ENCODE measurements around the gene TOM1L2. TPM values are rescaled to one million over a fixed set of nuclear protein-coding genes. Genes with fewer than 3 reads are reported as not detected.

Gene TOM1L2
- polyA plus RNA-seq, 1 experiment, result 25.5 TPM

- no peak for DNase-seq (ENCODE audit: low read depth, low spot score)
- Histone ChIP-seq H3K9me3 (ENCODE audit: control insufficient read depth, insufficient read depth, low read length) (peaks cover 5% of the 10 kb centered on the region; the same call in 1 of the 2 replicates), H3K4me3 (ENCODE audit: low read depth, low read length) (no peak overlapping the region), H3K27me3 (ENCODE audit: control insufficient read depth, insufficient read depth, low read length) (no peaks in the 10 kb centered on the region), H3K27ac (ENCODE audit: low read depth, low read length) (no peak overlapping the region)
- TF ChIP-seq, protein P1, sequence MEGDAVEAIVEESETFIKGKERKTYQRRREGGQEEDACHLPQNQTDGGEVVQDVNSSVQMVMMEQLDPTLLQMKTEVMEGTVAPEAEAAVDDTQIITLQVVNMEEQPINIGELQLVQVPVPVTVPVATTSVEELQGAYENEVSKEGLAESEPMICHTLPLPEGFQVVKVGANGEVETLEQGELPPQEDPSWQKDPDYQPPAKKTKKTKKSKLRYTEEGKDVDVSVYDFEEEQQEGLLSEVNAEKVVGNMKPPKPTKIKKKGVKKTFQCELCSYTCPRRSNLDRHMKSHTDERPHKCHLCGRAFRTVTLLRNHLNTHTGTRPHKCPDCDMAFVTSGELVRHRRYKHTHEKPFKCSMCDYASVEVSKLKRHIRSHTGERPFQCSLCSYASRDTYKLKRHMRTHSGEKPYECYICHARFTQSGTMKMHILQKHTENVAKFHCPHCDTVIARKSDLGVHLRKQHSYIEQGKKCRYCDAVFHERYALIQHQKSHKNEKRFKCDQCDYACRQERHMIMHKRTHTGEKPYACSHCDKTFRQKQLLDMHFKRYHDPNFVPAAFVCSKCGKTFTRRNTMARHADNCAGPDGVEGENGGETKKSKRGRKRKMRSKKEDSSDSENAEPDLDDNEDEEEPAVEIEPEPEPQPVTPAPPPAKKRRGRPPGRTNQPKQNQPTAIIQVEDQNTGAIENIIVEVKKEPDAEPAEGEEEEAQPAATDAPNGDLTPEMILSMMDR (IDR thresholded peaks at IDR 0.05; ENCODE audit: low read depth, low read length), result no peak
- CTCF ChIA-PET, result no interaction called here
- POLR2A ChIA-PET, result no interaction called here
Observed at GRCh38 chr17:17805575-17805974, 166.6 kb downstream of the TOM1L2 start.

DNA sequence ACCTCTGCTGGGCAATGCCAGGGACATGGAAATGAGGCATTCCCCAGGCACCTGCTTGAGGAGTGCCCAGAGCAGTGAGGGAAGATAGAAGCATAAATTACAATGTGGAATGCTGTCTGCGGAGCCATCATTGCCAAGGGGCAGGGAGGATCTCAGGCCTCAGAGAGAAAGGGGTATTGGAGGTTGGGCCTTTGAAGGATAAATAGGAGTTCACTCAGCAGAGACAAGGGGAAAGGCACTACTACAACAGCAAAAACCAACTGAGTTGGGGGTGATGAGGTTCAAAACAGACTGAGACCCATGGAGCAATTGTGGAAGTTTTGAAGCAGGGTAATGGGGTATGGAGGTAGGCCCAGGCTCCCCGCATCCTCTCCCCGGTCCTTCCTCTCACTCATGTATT lies 168.2 kb downstream of the TOM1L2 start:
- no peak for DNase-seq (ENCODE audit: low read depth, low spot score)
- no peaks in the 10 kb centered on the region for H3K27me3 ChIP-seq (ENCODE audit: control insufficient read depth, insufficient read depth, low read length)
- no peak overlapping the region for H3K27ac ChIP-seq (ENCODE audit: low read depth, low read length)
- H3K4me3 ChIP-seq (ENCODE audit: low read depth, low read length), result no peak overlapping the region
- ChIA-PET POLR2A (no interaction called here), CTCF (no interaction called here)
- H3K9me3 ChIP-seq (ENCODE audit: control insufficient read depth, insufficient read depth, low read length), result no peaks in the 10 kb centered on the region; the same call in 1 of the 2 replicates
- TF ChIP-seq, protein P1 (IDR thresholded peaks at IDR 0.05; ENCODE audit: low read depth, low read length), result no peak

DNA sequence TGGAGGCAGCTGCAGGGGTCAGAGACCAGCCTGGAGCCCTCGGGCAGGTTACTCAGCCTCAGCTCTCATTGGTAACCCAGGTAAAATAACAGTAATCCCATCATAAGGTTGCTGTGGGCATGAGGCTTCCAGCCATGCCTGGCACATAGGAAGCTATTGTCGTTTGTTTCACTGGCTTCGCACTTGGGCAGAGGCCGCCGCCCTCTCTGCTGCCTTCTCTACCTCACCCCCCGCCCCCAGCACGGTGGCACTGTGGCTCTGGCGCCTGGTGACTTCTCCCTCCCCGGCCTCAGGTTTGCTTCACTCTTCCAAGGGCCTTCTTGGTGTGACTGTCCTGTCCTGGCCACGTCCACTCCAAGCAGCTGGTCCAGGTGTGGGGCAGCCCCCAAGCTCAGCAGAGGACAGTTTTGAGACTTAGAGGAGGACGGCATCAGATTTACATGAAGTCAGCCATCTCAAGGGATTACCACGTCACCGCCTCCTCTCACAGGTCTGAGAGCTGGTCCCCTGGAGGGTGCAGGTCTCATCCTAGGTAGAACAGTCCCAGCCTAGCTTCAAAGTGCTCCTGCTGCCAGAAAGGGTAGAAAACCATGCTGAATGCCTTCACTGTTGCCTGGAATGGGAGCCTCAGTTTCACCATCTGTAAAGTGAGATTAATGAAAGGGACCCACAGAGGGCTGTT lies 170.3 kb downstream of the TOM1L2 start:
- H3K9me3 ChIP-seq (ENCODE audit: control insufficient read depth, insufficient read depth, low read length), result no peaks in the 10 kb centered on the region; the same call in 1 of the 2 replicates
- TF ChIP-seq, protein P1 (IDR thresholded peaks at IDR 0.05; ENCODE audit: low read depth, low read length), result no peak
- ChIA-PET POLR2A (no interaction called here), CTCF (interaction anchor here (0.7 to 1.0 kb wide), 2 partner anchors 10 to 86 kb away, joined by 5 to 7 read pairs; no protein-coding TSS in a partner anchor)
- H3K27ac ChIP-seq (ENCODE audit: low read depth, low read length), result no peak overlapping the region
- no peak overlapping the region for H3K4me3 ChIP-seq (ENCODE audit: low read depth, low read length)
- DNase-seq (ENCODE audit: low read depth, low spot score), result no peak
- no peaks in the 10 kb centered on the region for H3K27me3 ChIP-seq (ENCODE audit: control insufficient read depth, insufficient read depth, low read length)

- ChIA-PET CTCF (no interaction called here), POLR2A (no interaction called here)
- TF ChIP-seq, protein P1 (IDR thresholded peaks at IDR 0.05; ENCODE audit: low read depth, low read length), result no peak
- no peak overlapping the region for H3K27ac ChIP-seq (ENCODE audit: low read depth, low read length)
- no peaks in the 10 kb centered on the region; the same call in 1 of the 2 replicates for H3K9me3 ChIP-seq (ENCODE audit: control insufficient read depth, insufficient read depth, low read length)
- H3K4me3 ChIP-seq (ENCODE audit: low read depth, low read length), result no peak overlapping the region
- H3K27me3 ChIP-seq (ENCODE audit: control insufficient read depth, insufficient read depth, low read length), result no peaks in the 10 kb centered on the region
- DNase-seq (ENCODE audit: low read depth, low spot score), result no peak
Observed at GRCh38 chr17:17800504-17801021, 171.6 kb downstream of the TOM1L2 start.

GRCh38 chr17:17798573-17799255 lies 173.5 kb downstream of the TOM1L2 start:
- no peak overlapping the region for H3K27ac ChIP-seq (ENCODE audit: low read depth, low read length)
- TF ChIP-seq, protein P1 (IDR thresholded peaks at IDR 0.05; ENCODE audit: low read depth, low read length), result no peak
- ChIA-PET CTCF (no interaction called here), POLR2A (no interaction called here)
- H3K27me3 ChIP-seq (ENCODE audit: control insufficient read depth, insufficient read depth, low read length), result no peaks in the 10 kb centered on the region
- H3K9me3 ChIP-seq (ENCODE audit: control insufficient read depth, insufficient read depth, low read length), result no peaks in the 10 kb centered on the region; the same call in 1 of the 2 replicates
- H3K4me3 ChIP-seq (ENCODE audit: low read depth, low read length), result no peak overlapping the region
- no peak for DNase-seq (ENCODE audit: low read depth, low spot score)

Measured in AG04450 (cell line).